ENCODE data around the gene CELA3B.

DNA sequence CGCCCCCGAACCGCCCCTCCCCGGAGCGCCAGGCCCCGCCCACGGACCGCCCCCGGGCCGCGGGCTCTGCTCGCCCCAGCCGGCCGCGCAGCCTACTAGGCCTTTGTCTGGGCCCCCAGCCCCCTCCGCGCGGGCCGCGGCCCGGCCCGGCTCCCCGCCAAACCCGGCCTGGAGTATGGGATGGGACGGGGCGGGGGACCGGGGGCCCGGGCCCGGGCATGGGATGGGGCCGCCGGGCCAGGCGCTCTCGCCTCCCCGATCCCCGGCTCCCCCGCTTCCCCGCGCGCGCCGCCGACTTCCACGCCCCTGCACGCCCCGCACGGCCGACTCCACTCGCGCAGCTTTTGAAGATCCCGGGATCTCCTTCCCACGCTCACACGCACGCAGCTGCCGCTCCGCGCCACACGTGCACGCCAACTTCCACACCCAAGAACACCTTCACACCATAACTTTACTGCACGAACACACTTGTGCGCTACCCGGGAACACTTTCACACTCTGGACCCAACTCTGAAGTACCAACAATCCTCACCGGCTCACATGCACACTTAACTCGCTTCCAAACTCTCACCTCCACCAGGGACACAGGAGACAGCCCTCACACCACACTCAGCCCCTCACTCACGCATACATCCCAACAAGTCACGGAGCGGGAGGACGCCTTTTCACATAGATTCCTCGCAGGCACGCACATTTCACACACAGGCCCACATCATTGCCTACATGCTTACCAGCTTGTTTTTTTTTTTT, 39.3 kb upstream of the CELA3B start:
- TF ChIP-seq, protein P1, sequence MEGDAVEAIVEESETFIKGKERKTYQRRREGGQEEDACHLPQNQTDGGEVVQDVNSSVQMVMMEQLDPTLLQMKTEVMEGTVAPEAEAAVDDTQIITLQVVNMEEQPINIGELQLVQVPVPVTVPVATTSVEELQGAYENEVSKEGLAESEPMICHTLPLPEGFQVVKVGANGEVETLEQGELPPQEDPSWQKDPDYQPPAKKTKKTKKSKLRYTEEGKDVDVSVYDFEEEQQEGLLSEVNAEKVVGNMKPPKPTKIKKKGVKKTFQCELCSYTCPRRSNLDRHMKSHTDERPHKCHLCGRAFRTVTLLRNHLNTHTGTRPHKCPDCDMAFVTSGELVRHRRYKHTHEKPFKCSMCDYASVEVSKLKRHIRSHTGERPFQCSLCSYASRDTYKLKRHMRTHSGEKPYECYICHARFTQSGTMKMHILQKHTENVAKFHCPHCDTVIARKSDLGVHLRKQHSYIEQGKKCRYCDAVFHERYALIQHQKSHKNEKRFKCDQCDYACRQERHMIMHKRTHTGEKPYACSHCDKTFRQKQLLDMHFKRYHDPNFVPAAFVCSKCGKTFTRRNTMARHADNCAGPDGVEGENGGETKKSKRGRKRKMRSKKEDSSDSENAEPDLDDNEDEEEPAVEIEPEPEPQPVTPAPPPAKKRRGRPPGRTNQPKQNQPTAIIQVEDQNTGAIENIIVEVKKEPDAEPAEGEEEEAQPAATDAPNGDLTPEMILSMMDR (IDR thresholded peaks at IDR 0.05; ENCODE audit: low read depth, low read length, poor library complexity, severe bottlenecking) = no peak
- no peak for TF ChIP-seq EZH2phosphoT487 (IDR thresholded peaks at IDR 0.05; ENCODE audit: borderline replicate concordance, low read length)
